ENCODE results near the gene ELK3.

The ELK3 gene

GRCh38 chr12:96193725-96194575 is at the start of gene ELK3:
Gene ELK3 (plus strand): TSS chr12:96194375.
- peak in 2 of 3 experiments; percentile 68 to 78 for DNase-seq

- DNase-seq, result no peak
Measured at GRCh38 chr12:96146747-96147146, 47.4 kb upstream of the ELK3 start.

- DNase-seq, result peak in 2 of 3 experiments; percentile 24 to 43
Measured at GRCh38 chr12:96150442-96150841, 43.7 kb upstream of the ELK3 start.

- no peak for DNase-seq
Measured at GRCh38 chr12:96152164-96152563, 42.0 kb upstream of the ELK3 start.

DNA sequence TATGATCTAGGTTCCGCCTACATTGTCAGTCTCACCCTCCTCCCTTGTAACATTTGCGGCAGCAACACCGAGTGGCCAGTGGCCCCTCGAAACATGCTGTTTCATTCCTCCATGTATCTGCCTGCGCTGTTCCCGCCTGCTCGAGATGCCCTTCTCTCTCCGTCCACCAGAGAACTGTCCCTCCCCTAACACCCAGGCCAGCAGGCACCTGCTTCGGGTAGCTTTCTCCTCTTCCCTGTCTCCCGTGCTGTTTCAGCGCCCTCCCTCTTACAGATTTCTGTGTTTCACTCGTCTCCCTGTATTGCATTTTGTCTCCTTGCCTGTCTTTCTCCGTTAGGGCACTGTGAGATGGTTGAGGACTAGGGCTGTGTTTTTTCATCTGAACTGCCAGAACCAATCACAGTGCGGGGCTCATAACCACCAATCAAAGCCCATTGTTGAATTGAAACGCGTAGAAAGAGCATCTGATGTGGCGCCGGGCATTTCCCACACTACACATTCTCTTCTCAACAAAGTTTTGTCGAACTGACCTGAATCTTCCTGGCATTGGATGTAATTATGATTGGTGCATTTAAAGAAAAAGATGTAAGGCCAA is 40.9 kb upstream of the ELK3 start:
- no peak for DNase-seq

- DNase-seq, result no peak
Measured at GRCh38 chr12:96155181-96155580, 39.0 kb upstream of the ELK3 start.

- no peak for DNase-seq
Measured at GRCh38 chr12:96155781-96156180, 38.4 kb upstream of the ELK3 start.

- DNase-seq, result no peak
Measured at GRCh38 chr12:96156211-96156610, 38.0 kb upstream of the ELK3 start.

- DNase-seq, result no peak
Measured at GRCh38 chr12:96157427-96157826, 36.7 kb upstream of the ELK3 start.

- no peak for DNase-seq
Measured at GRCh38 chr12:96164951-96165811, 29.0 kb upstream of the ELK3 start.

DNA sequence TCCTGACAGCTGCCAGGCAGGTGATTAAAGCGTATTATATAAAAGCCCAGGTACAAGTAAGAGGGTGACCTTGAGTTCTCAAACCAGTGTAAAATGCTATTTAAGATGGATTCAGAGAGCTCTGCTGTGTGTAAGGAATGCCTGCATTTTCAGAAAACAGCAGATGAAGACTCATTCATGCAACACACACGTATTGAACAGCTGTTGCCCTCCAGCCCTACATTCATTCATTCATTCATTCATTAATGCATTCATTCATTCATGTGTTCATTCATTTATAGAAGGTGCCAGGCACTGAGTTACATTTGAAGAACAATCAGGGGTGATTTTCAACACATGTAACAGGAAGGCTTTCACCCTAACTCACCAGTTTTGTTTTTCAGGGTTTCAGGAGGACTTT is 27.4 kb upstream of the ELK3 start:
- no peak for DNase-seq

- DNase-seq, result no peak
Measured at GRCh38 chr12:96167492-96167891, 26.7 kb upstream of the ELK3 start.

- DNase-seq, result no peak
Measured at GRCh38 chr12:96170328-96170727, 23.8 kb upstream of the ELK3 start.

DNA sequence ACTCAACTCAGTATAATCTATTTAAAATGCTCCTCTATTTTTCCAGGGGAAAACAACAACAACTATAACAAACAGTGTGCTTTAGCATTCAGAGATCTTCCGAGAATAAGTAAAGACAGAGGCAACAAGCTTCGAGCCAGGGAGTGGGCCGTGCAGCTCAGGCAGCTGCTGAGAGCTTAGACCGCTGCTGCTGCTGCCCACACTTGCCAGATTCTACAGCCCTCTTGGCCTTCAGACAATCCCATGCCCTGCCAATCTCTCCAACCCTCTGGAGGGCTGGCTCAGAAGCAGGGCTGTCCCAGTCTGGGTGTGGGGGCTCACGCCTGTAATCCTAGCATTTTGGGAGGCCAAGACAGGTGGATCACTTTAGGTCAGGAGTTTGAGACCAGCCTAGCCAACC is 23.4 kb upstream of the ELK3 start:
- DNase-seq, result no peak

GRCh38 chr12:96171905-96172304 is 22.3 kb upstream of the ELK3 start:
- no peak for DNase-seq

- no peak for DNase-seq
Measured at GRCh38 chr12:96172981-96173380, 21.2 kb upstream of the ELK3 start.

GRCh38 chr12:96176575-96176974 is 17.6 kb upstream of the ELK3 start:
- no peak for DNase-seq

GRCh38 chr12:96177013-96177412 is 17.2 kb upstream of the ELK3 start:
- no peak for DNase-seq

GRCh38 chr12:96183734-96184370 is 10.3 kb upstream of the ELK3 start:
- no peak for DNase-seq

GRCh38 chr12:96185914-96186313 is 8.3 kb upstream of the ELK3 start:
- no peak for DNase-seq

DNA sequence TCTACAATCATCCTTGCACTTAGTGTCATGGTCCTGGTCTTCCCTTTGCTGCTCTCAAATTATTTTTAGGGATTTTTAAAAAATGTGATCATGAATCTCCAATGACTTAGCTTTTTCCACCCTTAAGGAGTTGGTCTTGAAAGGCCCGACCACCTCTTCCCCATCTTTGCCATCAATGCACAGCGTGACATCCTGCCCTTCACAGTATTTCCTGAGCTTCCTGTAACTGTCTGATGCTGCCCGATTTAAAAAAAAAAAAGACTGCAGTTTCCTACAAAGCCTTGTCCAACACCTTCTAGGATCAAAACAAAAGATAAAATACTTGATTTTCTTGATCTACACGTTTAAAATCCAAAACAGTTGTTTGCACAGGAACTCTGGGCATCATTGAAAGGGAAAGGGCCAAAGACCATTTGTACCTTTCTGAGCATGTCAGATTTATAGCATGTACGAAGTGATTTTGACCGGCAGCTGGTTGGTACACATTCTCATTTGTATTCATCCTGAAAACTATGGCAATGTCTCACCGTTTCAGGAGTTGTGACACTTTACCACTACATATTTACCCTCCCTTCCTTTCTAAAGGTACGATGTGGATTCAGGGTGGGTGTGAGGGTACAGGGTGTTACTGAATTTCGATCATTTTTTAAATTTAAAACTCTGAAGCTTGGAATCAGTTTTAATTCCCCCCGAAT is 7.4 kb upstream of the ELK3 start:
- no peak for DNase-seq

DNA sequence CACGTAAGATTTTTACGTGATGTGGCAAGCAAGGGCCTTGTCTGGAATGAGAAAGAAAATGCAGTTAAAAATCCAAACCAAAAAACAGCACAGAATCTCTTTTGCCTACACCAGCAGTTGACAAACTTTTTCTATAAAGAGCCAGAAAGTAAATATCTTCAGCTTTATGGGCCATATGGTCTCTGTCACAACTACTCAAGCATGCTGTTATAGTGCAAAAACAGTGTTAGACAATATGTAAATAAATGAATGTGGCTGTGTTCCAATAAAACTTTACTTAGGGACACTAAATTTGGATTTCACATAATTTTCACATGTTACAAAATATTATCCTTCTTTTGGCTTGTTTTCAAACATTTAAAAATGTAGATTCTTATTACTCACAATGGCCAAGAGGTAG is 6.2 kb upstream of the ELK3 start:
- no peak for DNase-seq
